H1 (cell line): ENCODE measurements around the gene BCO2. TPM values are rescaled to one million over a fixed set of nuclear protein-coding genes. Genes with fewer than 3 reads are reported as not detected.

Source experiments
- CTCF ChIA-PET: fragments of 300-600 bp; sonication (Branson Sonifier 250); formaldehyde crosslinking; loops from one replicate; lab custom pipeline; 2021; ENCODE audit not compliant: partially characterized antibody; lab: Charles Lee
- POLR2A ChIA-PET: fragments of 300-600 bp; sonication (Branson Sonifier 250); formaldehyde crosslinking; loops from one replicate; lab custom pipeline; 2021; ENCODE audit warnings: inconsistent platforms; ENCODE audit not compliant: partially characterized antibody; lab: Charles Lee
- DNase-seq, 2 experiments: peaks; one replicate each; pipeline versions ENCODE4 v3.0.0 to v3.0.0-alpha.2; 2010 to 2022; ENCODE audit warnings: low spot score in 2 of 2, low read depth in 1 of 2, mixed read lengths in 1 of 2
- FAIRE-seq: peaks from 2 replicates; lab custom pipeline; 2011; peaks lifted over from hg19 to GRCh38; lab: Jason Lieb, UNC
- H2AFZ ChIP-seq: 2 replicates; pipeline ENCODE4 v1.8.1; 2012; ENCODE audit warnings: low read length, inconsistent platforms
- H2AK5ac ChIP-seq: 2 replicates; pipeline ENCODE4 v1.6.1; 2013; ENCODE audit warnings: low read depth, low read length
- H2BK120ac ChIP-seq: replicated peaks from 2 replicates; pipeline ENCODE3; 2013; ENCODE audit warnings: low read depth, low read length, inconsistent platforms
- H2BK12ac ChIP-seq: 2 replicates; pipeline ENCODE4 v1.6.1; 2013; ENCODE audit warnings: low read depth, low read length
- H2BK15ac ChIP-seq: 2 replicates; pipeline ENCODE4 v1.6.1; 2013; ENCODE audit warnings: low read length
- H2BK20ac ChIP-seq: 2 replicates; pipeline ENCODE4 v1.6.1; 2013; ENCODE audit warnings: low read length
- H2BK5ac ChIP-seq: 2 replicates; pipeline ENCODE4 v1.6.1; 2013; ENCODE audit warnings: low read depth, low read length
- H3K14ac ChIP-seq: 2 replicates; pipeline ENCODE4 v1.6.1; 2013; ENCODE audit warnings: inconsistent platforms; ENCODE audit not compliant: insufficient read length
- H3K18ac ChIP-seq: 2 replicates; pipeline ENCODE4 v1.6.1; 2013; ENCODE audit warnings: low read length; ENCODE audit errors: extremely low read depth
- H3K23ac ChIP-seq: 2 replicates; pipeline ENCODE4 v1.6.1; 2013; ENCODE audit warnings: inconsistent platforms; ENCODE audit not compliant: insufficient read length
- H3K23me2 ChIP-seq: 2 replicates; pipeline ENCODE4 v1.6.1; 2013; ENCODE audit warnings: low read depth, low read length
- H3K27ac ChIP-seq: 2 replicates; pipeline ENCODE4 v1.6.1; 2011; ENCODE audit warnings: low read depth, low read length, inconsistent platforms
- H3K27me3 ChIP-seq, 4 experiments: replicated peaks in 1 of 4; 1 replicate in 1 of 4; 2 replicates in 3 of 4; pipeline versions ENCODE4 v1.6.1 to v1.8.1; 2011 to 2013; ENCODE audit warnings: low read length in 3 of 4, mild to moderate bottlenecking in 3 of 4, inconsistent platforms in 2 of 4, mixed read lengths in 2 of 4, moderate library complexity in 1 of 4; ENCODE audit not compliant: control insufficient read depth in 3 of 4, insufficient read depth in 3 of 4; ENCODE audit errors: extremely low read depth in 1 of 4
- H3K36me3 ChIP-seq, 4 experiments: 2 replicates each; pipeline versions ENCODE4 v1.6.1 to v1.8.1; 2011 to 2013; ENCODE audit warnings: mild to moderate bottlenecking in 4 of 4, low read length in 3 of 4, moderate library complexity in 2 of 4, control low read depth in 1 of 4, inconsistent platforms in 1 of 4; ENCODE audit not compliant: insufficient read depth in 4 of 4, control insufficient read depth in 2 of 4
- H3K4ac ChIP-seq: replicated peaks from 2 replicates; pipeline ENCODE3; 2013; ENCODE audit warnings: low read length, low read depth, mixed read lengths, inconsistent platforms; ENCODE audit not compliant: insufficient read length
- H3K4me1 ChIP-seq, 4 experiments: replicated peaks in 1 of 4; 1 replicate in 1 of 4; 2 replicates in 3 of 4; pipeline versions ENCODE4 v1.6.1 to v1.8.1; 2011 to 2013; ENCODE audit warnings: low read length in 3 of 4, inconsistent platforms in 2 of 4, mixed read lengths in 1 of 4; ENCODE audit not compliant: insufficient read depth in 4 of 4, control insufficient read depth in 3 of 4
- H3K4me2 ChIP-seq, 2 experiments: 2 replicates each; pipeline versions ENCODE4 v1.6.1 to v1.8.1; 2011 to 2013; ENCODE audit warnings: low read depth in 2 of 2, low read length in 2 of 2, control low read depth in 1 of 2, inconsistent platforms in 1 of 2, mild to moderate bottlenecking in 1 of 2; ENCODE audit not compliant: insufficient read depth in 1 of 2
- H3K4me3 ChIP-seq, 4 experiments: fragments of 200-600, 300-600 bp in 1 of 4; sonication (generic), shearing (Covaris generic), sonication (Bioruptor Twin) in 1 of 4; 2 replicates each; pipeline versions ENCODE4 v1.5.1 to v1.8.1; 2011 to 2016; ENCODE audit warnings: low read length in 4 of 4, low read depth in 3 of 4, control low read depth in 2 of 4, inconsistent platforms in 2 of 4, mild to moderate bottlenecking in 2 of 4, mixed read lengths in 1 of 4, moderate library complexity in 1 of 4; ENCODE audit not compliant: insufficient read depth in 2 of 4; ENCODE audit errors: extremely low read depth in 1 of 4
- H3K56ac ChIP-seq: replicated peaks from 2 replicates; pipeline ENCODE3; 2013; ENCODE audit warnings: low read depth, mild to moderate bottlenecking, mixed read lengths, low read length, inconsistent platforms; ENCODE audit not compliant: insufficient read length
- H3K79me1 ChIP-seq: 2 replicates; pipeline ENCODE4 v1.6.1; 2013; ENCODE audit warnings: low read depth, low read length, control low read depth
- H3K79me2 ChIP-seq, 2 experiments: 2 replicates each; pipeline versions ENCODE4 v1.6.1 to v1.8.1; 2012 to 2013; ENCODE audit warnings: low read length in 2 of 2, mild to moderate bottlenecking in 2 of 2, inconsistent platforms in 1 of 2; ENCODE audit not compliant: insufficient read depth in 2 of 2, control insufficient read depth in 1 of 2
- H3K9ac ChIP-seq, 4 experiments: replicated peaks in 1 of 4; 1 replicate in 1 of 4; 2 replicates in 3 of 4; pipeline versions ENCODE4 v1.6.1 to v1.8.1; 2011 to 2013; ENCODE audit warnings: low read depth in 3 of 4, low read length in 3 of 4, control low read depth in 2 of 4, mild to moderate bottlenecking in 2 of 4, moderate library complexity in 2 of 4, inconsistent platforms in 1 of 4; ENCODE audit errors: extremely low read depth in 1 of 4
- H3K9me3 ChIP-seq, 2 experiments: 2 replicates each; pipeline versions ENCODE4 v1.6.1 to v1.8.1; 2012 to 2013; ENCODE audit warnings: mild to moderate bottlenecking in 2 of 2, moderate library complexity in 2 of 2, control low read depth in 1 of 2, inconsistent platforms in 1 of 2, low read depth in 1 of 2, low read length in 1 of 2, mixed read lengths in 1 of 2; ENCODE audit not compliant: insufficient read depth in 2 of 2
- H4K20me1 ChIP-seq, 2 experiments: replicated peaks in 1 of 2; 2 replicates each; pipeline versions ENCODE3 to v1.8.1; 2011 to 2013; ENCODE audit warnings: inconsistent platforms in 2 of 2, low read length in 2 of 2, mild to moderate bottlenecking in 1 of 2; ENCODE audit not compliant: insufficient read depth in 2 of 2, control insufficient read depth in 1 of 2
- H4K5ac ChIP-seq: 2 replicates; pipeline ENCODE4 v1.6.1; 2013; ENCODE audit warnings: low read length, low read depth, mixed read lengths, inconsistent platforms; ENCODE audit not compliant: insufficient read length
- H4K8ac ChIP-seq: 2 replicates; pipeline ENCODE4 v1.8.0; 2013; ENCODE audit warnings: mild to moderate bottlenecking, moderate library complexity, low read length, inconsistent platforms; ENCODE audit not compliant: insufficient read depth; ENCODE audit errors: extremely low read depth
- H4K91ac ChIP-seq: replicated peaks from 2 replicates; pipeline ENCODE3; 2013; ENCODE audit warnings: low read length, mixed read lengths, inconsistent platforms; ENCODE audit not compliant: insufficient read length
- ASH2L ChIP-seq: fragments of 200-600, 300-600 bp; sonication (generic); IDR thresholded peaks from one replicate; pipeline ENCODE4 v1.7.1; 2017; ENCODE audit warnings: low read length
- CHD2 ChIP-seq: IDR thresholded peaks from 2 replicates; pipeline ENCODE4 v1.6.1; 2012; ENCODE audit warnings: low read length, improper control_type of control experiment
- CREB1 ChIP-seq: IDR thresholded peaks from 2 replicates; pipeline ENCODE4 v1.6.1; 2012; ENCODE audit warnings: inconsistent platforms
- EGR1 ChIP-seq: IDR thresholded peaks from 2 replicates; pipeline ENCODE4 v1.6.1; 2011; ENCODE audit warnings: low read depth, low read length, borderline replicate concordance
- EP300 ChIP-seq, 2 experiments: IDR thresholded peaks; 1 replicate in 1 of 2; 2 replicates in 1 of 2; pipeline ENCODE4 v1.6.1; 2011 to 2012; ENCODE audit warnings: low read depth in 2 of 2, low read length in 2 of 2, mild to moderate bottlenecking in 2 of 2, borderline replicate concordance in 1 of 2, inconsistent platforms in 1 of 2, moderate library complexity in 1 of 2
- EZH2 ChIP-seq: fragments of 200-600 bp; sonication (generic); IDR thresholded peaks from 2 replicates; pipeline ENCODE4 v1.7.1; 2012; ENCODE audit warnings: low read depth, mild to moderate bottlenecking, moderate library complexity, low read length, inconsistent platforms; ENCODE audit not compliant: severe bottlenecking
- FOSL1 ChIP-seq: IDR thresholded peaks from 2 replicates; pipeline ENCODE4 v1.6.1; 2011; ENCODE audit warnings: mild to moderate bottlenecking, low read depth, low read length, moderate library complexity; ENCODE audit not compliant: insufficient read depth
- KDM5A ChIP-seq: fragments of 200-600 bp; IDR thresholded peaks from 2 replicates; pipeline ENCODE4 v1.7.1; 2012; ENCODE audit warnings: mild to moderate bottlenecking, low read length, inconsistent platforms, mixed read lengths
- PHF8 ChIP-seq: fragments of 200-600 bp; sonication (generic); conservative IDR thresholded peaks from 2 replicates; pipeline ENCODE4 v1.7.1; 2012; ENCODE audit warnings: low read depth, mild to moderate bottlenecking, inconsistent platforms, low read length, moderate library complexity
- POU5F1 ChIP-seq: IDR thresholded peaks from 2 replicates; pipeline ENCODE4 v1.6.1; 2011; ENCODE audit warnings: low read depth, mild to moderate bottlenecking, low read length, moderate library complexity
- RBBP5 ChIP-seq: IDR thresholded peaks from 2 replicates; pipeline ENCODE4 v1.7.1; 2012; ENCODE audit warnings: low read depth, mild to moderate bottlenecking, inconsistent platforms, low read length, moderate library complexity, borderline replicate concordance
- RFX5 ChIP-seq: IDR thresholded peaks from 2 replicates; pipeline ENCODE4 v1.6.1; 2011; ENCODE audit warnings: low read depth, low read length, improper control_type of control experiment, borderline replicate concordance
- SP4 ChIP-seq: IDR thresholded peaks from 2 replicates; pipeline ENCODE4 v1.6.1; 2012; ENCODE audit warnings: low read length, inconsistent platforms
- SRF ChIP-seq: IDR thresholded peaks from 2 replicates; pipeline ENCODE4 v1.6.1; 2011; ENCODE audit warnings: mild to moderate bottlenecking, low read depth, low read length, moderate library complexity
- TAF1 ChIP-seq: IDR thresholded peaks from 2 replicates; pipeline ENCODE4 v1.6.1; 2011; ENCODE audit warnings: mild to moderate bottlenecking, low read depth, low read length
- TBP ChIP-seq: IDR thresholded peaks from 2 replicates; pipeline ENCODE4 v1.6.1; 2011; ENCODE audit warnings: low read depth, low read length, improper control_type of control experiment
- WGBS, 2 experiments: shearing (Covaris generic) in 1 of 2; methylation state at CpG; one replicate each; pipeline versions ENCODE4 v1.1.6 to v1.1.7; 2013 to 2015; ENCODE audit warnings: low lambda C conversion rate in 2 of 2, mixed read lengths in 2 of 2, inconsistent platforms in 1 of 2, low coverage in 1 of 2, missing lambda C conversion rate in 1 of 2; ENCODE audit not compliant: insufficient replicate concordance in 2 of 2, insufficient coverage in 1 of 2, insufficient read length in 1 of 2; ENCODE audit errors: extremely low coverage in 1 of 2, missing lambda C conversion rate in 1 of 2; 5-methylcytosine and 5-hydroxymethylcytosine counted together
- polyA plus RNA-seq, 7 experiments: library from polyadenylated mRNA; depleted of rRNA in 3 of 7; stranded (reverse) in 5 of 7; unstranded in 2 of 7; fragments of >200 nt in 5 of 7; fragments of 200-250 nt in 2 of 7; gene quantifications; 1 replicate in 5 of 7; 2 replicates in 1 of 7; 4 replicates in 1 of 7; pipeline versions ENCODE4 v1.2.1 to v1.2.3, GENCODE V29; 2011 to 2013; ENCODE audit warnings: missing spikeins in 2 of 7, mixed read lengths in 2 of 7
- total RNA-seq: library from RNA; stranded (reverse); fragmentation: NEBNext Ultra II Directional; extraction: Animal tissue kit (Norgen Biotek cat#: 25700); gene quantifications from 2 replicates; pipeline ENCODE4 v1.2.1, GENCODE V29; 2021

BCO2 gene
- total and polyA plus RNA-seq, 2 of the 8 experiments (the other 6 are each of a cell fraction or from before 2014, with no cell fraction given) = 0.42 to 0.82 TPM

- H3K4me2 ChIP-seq = no peak overlapping the region
- H4K5ac ChIP-seq = no peak overlapping the region
- 86% methylated on average over 5 of the region's 5 CpGs; no CpG with 5 or more reads in 1 of the 2 experiments for WGBS, 2 experiments
- no peak overlapping the region for H2BK120ac ChIP-seq
- H2BK12ac ChIP-seq = no peak overlapping the region
- DNase-seq (no peak), FAIRE-seq (no peak)
- H4K91ac ChIP-seq = no peak overlapping the region
- H3K4ac ChIP-seq = no peak overlapping the region
- H2BK20ac ChIP-seq = no peak overlapping the region
- H3K4me1 ChIP-seq = no peaks in the 10 kb centered on the region
- no peak overlapping the region for H2BK15ac ChIP-seq
- H3K14ac ChIP-seq = no peak overlapping the region
- ChIA-PET CTCF (interaction anchor here (0.6 to 6.2 kb wide), 3 partner anchors 13 to 563 kb away, joined by 3 to 29 read pairs (median 8); no protein-coding TSS in a partner anchor), POLR2A (no interaction called here)
- no peaks in the 10 kb centered on the region for H4K20me1 ChIP-seq
- no peaks in the 10 kb centered on the region; the same call in 1 of the 2 replicates for H3K23me2 ChIP-seq
- no peak overlapping the region for H4K8ac ChIP-seq
- H2AK5ac ChIP-seq = no peak overlapping the region
- H3K27ac ChIP-seq = no peak overlapping the region
- no peaks in the 10 kb centered on the region for H3K79me1 ChIP-seq
- H3K9me3 ChIP-seq = no peaks in the 10 kb centered on the region
- H3K79me2 ChIP-seq = no peaks in the 10 kb centered on the region
- H3K27me3 ChIP-seq = 0 out of 7 replicates have a peak, but pooled peaks cover 0 to 3% (median 0%) of the 10 kb centered on the region in 4 experiments
- no peak overlapping the region for H3K18ac ChIP-seq
- no peak overlapping the region for H2AFZ ChIP-seq
- no peak overlapping the region for H3K56ac ChIP-seq
- no peak overlapping the region for H3K23ac ChIP-seq
- no peaks in the 10 kb centered on the region for H3K36me3 ChIP-seq
- H3K4me3 ChIP-seq = no peak overlapping the region
- no peak overlapping the region for H3K9ac ChIP-seq
- no peak overlapping the region for H2BK5ac ChIP-seq
- TF ChIP-seq RBBP5 (no peak), EZH2 (no peak), EP300 (IDR thresholded peaks at IDR 0.05; ENCODE audit: borderline replicate concordance in 1 of 2, low read depth in 2 of 2, low read length in 2 of 2) (no peak), SRF (no peak), CHD2 (no peak), POU5F1 (no peak), ASH2L (no peak), CREB1 (no peak), SP4 (no peak), EGR1 (no peak), KDM5A (no peak), TBP (no peak), PHF8 (no peak), TAF1 (no peak), FOSL1 (no peak), RFX5 (no peak)
These were observed 91.9 kb downstream of the BCO2 start for GRCh38 chr11:112267188-112267591.
